Measurements from ENCODE around the gene PPP1R2C.

Gene PPP1R2C

GRCh38 chrX:42739741-42740140 lies 38.2 kb downstream of the PPP1R2C start:
- TF ChIP-seq CTCF (IDR thresholded peaks at IDR 0.05; ENCODE audit: low read depth, low read length) = no peak
- no peak for DNase-seq (ENCODE audit: low read depth in 2 of 2)
- H3K4me3 ChIP-seq (replicated peaks in 1 of 2; ENCODE audit: low read depth in 2 of 2, low read length in 2 of 2) = no peak overlapping the region

GRCh38 chrX:42739258-42739657 lies 38.7 kb downstream of the PPP1R2C start:
- peak; percentile 34 to 59 for DNase-seq (ENCODE audit: low read depth in 2 of 2)
- no peak for TF ChIP-seq CTCF (IDR thresholded peaks at IDR 0.05; ENCODE audit: low read depth, low read length)
- H3K4me3 ChIP-seq (replicated peaks in 1 of 2; ENCODE audit: low read depth in 2 of 2, low read length in 2 of 2) = no peak overlapping the region

- TF ChIP-seq CTCF (IDR thresholded peaks at IDR 0.05; ENCODE audit: low read depth, low read length) = no peak
- H3K4me3 ChIP-seq (replicated peaks in 1 of 2; ENCODE audit: low read depth in 2 of 2, low read length in 2 of 2) = no peak overlapping the region
- no peak for DNase-seq (ENCODE audit: low read depth in 2 of 2)
These were observed 39.4 kb downstream of the PPP1R2C start for GRCh38 chrX:42738552-42738951.

GRCh38 chrX:42735250-42735649 lies 42.7 kb downstream of the PPP1R2C start:
- no peak for TF ChIP-seq CTCF (IDR thresholded peaks at IDR 0.05; ENCODE audit: low read depth, low read length)
- no peak for DNase-seq (ENCODE audit: low read depth in 2 of 2)
- no peak overlapping the region for H3K4me3 ChIP-seq (replicated peaks in 1 of 2; ENCODE audit: low read depth in 2 of 2, low read length in 2 of 2)

- no peak overlapping the region for H3K4me3 ChIP-seq (replicated peaks in 1 of 2; ENCODE audit: low read depth in 2 of 2, low read length in 2 of 2)
- no peak for TF ChIP-seq CTCF (IDR thresholded peaks at IDR 0.05; ENCODE audit: low read depth, low read length)
- DNase-seq (ENCODE audit: low read depth in 2 of 2) = peak; percentile 37 to 75
These were observed 45.5 kb downstream of the PPP1R2C start for GRCh38 chrX:42732506-42732905.

All from cardiac fibroblast (primary cell).